HCT116 (cell line): ENCODE measurements around the gene ZNFX1. TPM values are rescaled to one million over a fixed set of nuclear protein-coding genes. Genes with fewer than 3 reads are reported as not detected.

Source experiments
- ATAC-seq: fragments of 200-7000 bp; cut with Tn5 transposase; 2 replicates; pipeline ENCODE4 v1.9.1; 2020; ENCODE audit warnings: mild to moderate bottlenecking, moderate library complexity
- BruUV-seq: library from RNA; stranded (reverse); fragments of 400-500 nt; replicated peaks from 2 replicates; lab custom pipeline; 2021; lab: Mats Ljungman, UMichigan
- CTCF ChIA-PET: fragments of 300-600 bp; sonication (Branson Sonifier 250); formaldehyde crosslinking; loops from one replicate; lab custom pipeline; 2021; ENCODE audit warnings: antibody characterized with exemption; lab: Charles Lee
- POLR2A ChIA-PET: fragments of 300-600, 350-600 bp; sonication (Branson Sonifier 250); formaldehyde crosslinking; loops from one replicate; lab custom pipeline; 2021; ENCODE audit warnings: antibody characterized with exemption; lab: Charles Lee
- RAD21 ChIA-PET, 2 experiments: fragments of 300-600 bp; sonication (Branson Sonifier 250); formaldehyde crosslinking; loops; one replicate each; lab custom pipeline; 2023; ENCODE audit warnings: low total read pairs in 2 of 2; ENCODE audit not compliant: uncharacterized antibody in 2 of 2, unreplicated experiment in 2 of 2, low non-redundant PET in 1 of 2; lab: Charles Lee
- DNase-seq: peaks from one replicate; pipeline ENCODE4 v3.0.0-alpha.2; 2010; ENCODE audit warnings: low read depth, low spot score
- H2AFZ ChIP-seq: fragments of 200-600 bp; shearing (Covaris generic), sonication (generic); 2 replicates; pipeline ENCODE4 v1.6.1; 2017; ENCODE audit warnings: low read depth, mixed run types, mixed read lengths, antibody characterized with exemption, low read length; ENCODE audit not compliant: poor library complexity, severe bottlenecking
- H3K27ac ChIP-seq: 2 replicates; pipeline ENCODE4 v1.5.1; 2012; ENCODE audit warnings: low read depth, low read length
- H3K27me3 ChIP-seq: fragments of 200-600 bp; sonication (generic); 2 replicates; pipeline ENCODE4 v1.6.1; 2016; ENCODE audit warnings: mixed run types, low read length, mixed read lengths; ENCODE audit not compliant: insufficient read depth
- H3K36me3 ChIP-seq, 2 experiments: fragments of 200-500 bp in 1 of 2; fragments of 200-600 bp in 1 of 2; sonication (Bioruptor generic) in 1 of 2; sonication (generic) in 1 of 2; 2 replicates each; pipeline versions ENCODE4 v1.5.1 to v1.6.1; 2014 to 2016; ENCODE audit warnings: low read length in 2 of 2, inconsistent platforms in 1 of 2, mixed read lengths in 1 of 2, mixed run types in 1 of 2; ENCODE audit not compliant: insufficient read depth in 2 of 2, control insufficient read depth in 1 of 2
- H3K4me1 ChIP-seq, 2 experiments: fragments of 200-600 bp in 1 of 2; sonication (generic) in 1 of 2; 2 replicates each; pipeline versions ENCODE4 v1.5.1 to v1.6.1; 2012 to 2017; ENCODE audit warnings: low read length in 2 of 2, inconsistent platforms in 1 of 2, mild to moderate bottlenecking in 1 of 2, mixed read lengths in 1 of 2, mixed run types in 1 of 2, moderate library complexity in 1 of 2; ENCODE audit not compliant: insufficient read depth in 2 of 2, control insufficient read depth in 1 of 2
- H3K4me2 ChIP-seq: fragments of 200-600 bp; sonication (generic); 2 replicates; pipeline ENCODE4 v1.6.1; 2017; ENCODE audit warnings: mixed run types, low read length, mixed read lengths
- H3K4me3 ChIP-seq, 2 experiments: fragments of 200-600 bp in 1 of 2; sonication (generic) in 1 of 2; replicated peaks in 1 of 2; 2 replicates each; pipeline ENCODE4 v1.5.1; 2011 to 2016; ENCODE audit warnings: low read length in 2 of 2, control low read depth in 1 of 2, low read depth in 1 of 2, mild to moderate bottlenecking in 1 of 2, mixed read lengths in 1 of 2, mixed run types in 1 of 2
- H3K79me2 ChIP-seq: fragments of 200-600 bp; sonication (generic); 2 replicates; pipeline ENCODE4 v1.6.1; 2017; ENCODE audit warnings: mild to moderate bottlenecking, mixed run types, low read length, moderate library complexity, mixed read lengths; ENCODE audit not compliant: insufficient read depth
- H3K9ac ChIP-seq: fragments of 200-600 bp; sonication (generic); 2 replicates; pipeline ENCODE4 v1.6.1; 2016; ENCODE audit warnings: low read length, mixed read lengths
- H3K9me2 ChIP-seq: fragments of 200-600 bp; sonication (generic), shearing (Covaris generic); 2 replicates; pipeline ENCODE4 v1.6.1; 2017; ENCODE audit warnings: mixed run types, mild to moderate bottlenecking, moderate library complexity; ENCODE audit not compliant: insufficient read depth
- H3K9me3 ChIP-seq, 2 experiments: fragments of 200-500 bp in 1 of 2; fragments of 200-600 bp in 1 of 2; sonication (Bioruptor generic) in 1 of 2; sonication (generic) in 1 of 2; 2 replicates each; pipeline ENCODE4 v1.6.1; 2014 to 2017; ENCODE audit warnings: low read length in 2 of 2, mixed read lengths in 2 of 2, inconsistent platforms in 1 of 2, low read depth in 1 of 2, mild to moderate bottlenecking in 1 of 2, mixed run types in 1 of 2, moderate library complexity in 1 of 2; ENCODE audit not compliant: control insufficient read depth in 1 of 2, insufficient read depth in 1 of 2
- H4K20me1 ChIP-seq: fragments of 200-600 bp; sonication (generic), shearing (Covaris generic); 2 replicates; pipeline ENCODE4 v1.6.1; 2017; ENCODE audit warnings: mixed run types, mild to moderate bottlenecking, moderate library complexity; ENCODE audit not compliant: insufficient read depth
- CBX3 ChIP-seq: IDR thresholded peaks from 2 replicates; pipeline ENCODE4 v1.6.1; 2012; ENCODE audit warnings: low read depth
- CEBPB ChIP-seq: IDR thresholded peaks from 2 replicates; pipeline ENCODE4 v1.6.1; 2012; ENCODE audit warnings: low read depth
- EGR1 ChIP-seq: IDR thresholded peaks from 2 replicates; pipeline ENCODE4 v1.6.1; 2012; ENCODE audit warnings: low read depth
- ELF1 ChIP-seq: IDR thresholded peaks from 2 replicates; pipeline ENCODE4 v1.6.1; 2012; ENCODE audit warnings: low read depth, borderline replicate concordance
- EZH2 ChIP-seq: fragments of 200-600 bp; sonication (generic); IDR thresholded peaks from 2 replicates; pipeline ENCODE4 v1.6.1; 2017; ENCODE audit warnings: antibody characterized with exemption, mixed run types
- EZH2phosphoT487 ChIP-seq: fragments of 200-600 bp; IDR thresholded peaks from 2 replicates; pipeline ENCODE4 v1.6.1; 2018; ENCODE audit warnings: antibody characterized with exemption, borderline replicate concordance
- FOSL1 ChIP-seq: IDR thresholded peaks from 2 replicates; pipeline ENCODE4 v1.6.1; 2012; ENCODE audit warnings: low read depth
- JUND ChIP-seq: IDR thresholded peaks from 2 replicates; pipeline ENCODE4 v1.6.1; 2012
- POLR2A ChIP-seq: IDR thresholded peaks from 2 replicates; pipeline ENCODE4 v1.7.0; 2011; ENCODE audit warnings: borderline replicate concordance; ENCODE audit not compliant: insufficient read depth, insufficient read length; ENCODE audit errors: extremely low read depth
- POLR2AphosphoS5 ChIP-seq: IDR thresholded peaks from 2 replicates; pipeline ENCODE4 v1.6.1; 2011; ENCODE audit warnings: mild to moderate bottlenecking, low read depth, low read length, moderate library complexity
- RAD21 ChIP-seq: IDR thresholded peaks from 2 replicates; pipeline ENCODE4 v1.6.1; 2012; ENCODE audit warnings: low read depth, mild to moderate bottlenecking
- SIN3A ChIP-seq: IDR thresholded peaks from 2 replicates; pipeline ENCODE4 v1.6.1; 2012; ENCODE audit warnings: low read depth
- SRF ChIP-seq: IDR thresholded peaks from 2 replicates; pipeline ENCODE4 v1.6.1; 2012; ENCODE audit warnings: low read depth
- ZFX ChIP-seq: fragments of 450-650 bp; IDR thresholded peaks from 2 replicates; pipeline ENCODE4 v1.6.1; 2017
- ZNF274 ChIP-seq: fragments of 200-500 bp; sonication (Bioruptor generic); IDR thresholded peaks from 2 replicates; pipeline ENCODE4 v1.6.1; 2014; ENCODE audit warnings: mild to moderate bottlenecking, low read depth, low read length, inconsistent platforms
- intact Hi-C: fragments of 100-400 bp; cut with micrococcal nuclease; formaldehyde crosslinking; loops from 2 replicates; pipeline ENCODE4 v1.10.0; 2022
- total RNA-seq: library from RNA; stranded (reverse); gene quantifications from one replicate; pipeline ENCODE4 v1.2.1, GENCODE V29; 2021; ENCODE audit not compliant: unreplicated experiment
- TF ChIP-seq, protein P1 (sequence below), 3 experiments: fragments of 200-600 bp in 1 of 3; sonication (generic) in 1 of 3; IDR thresholded peaks in 2 of 3; conservative IDR thresholded peaks in 1 of 3; 2 replicates each; pipeline ENCODE4 v1.5.1; 2012 to 2017; ENCODE audit warnings: low read depth in 2 of 3, low read length in 2 of 3, antibody characterized with exemption in 1 of 3, borderline replicate concordance in 1 of 3, control low read depth in 1 of 3, mild to moderate bottlenecking in 1 of 3, mixed read lengths in 1 of 3, mixed run types in 1 of 3, moderate library complexity in 1 of 3; ENCODE audit not compliant: insufficient read depth in 1 of 3
- TF ChIP-seq, protein P2 (sequence below): IDR thresholded peaks from 2 replicates; pipeline ENCODE4 v1.6.1; 2012

The ZNFX1 gene
- total RNA-seq, 1 experiment from 2014 or later = 24.1 TPM

DNA sequence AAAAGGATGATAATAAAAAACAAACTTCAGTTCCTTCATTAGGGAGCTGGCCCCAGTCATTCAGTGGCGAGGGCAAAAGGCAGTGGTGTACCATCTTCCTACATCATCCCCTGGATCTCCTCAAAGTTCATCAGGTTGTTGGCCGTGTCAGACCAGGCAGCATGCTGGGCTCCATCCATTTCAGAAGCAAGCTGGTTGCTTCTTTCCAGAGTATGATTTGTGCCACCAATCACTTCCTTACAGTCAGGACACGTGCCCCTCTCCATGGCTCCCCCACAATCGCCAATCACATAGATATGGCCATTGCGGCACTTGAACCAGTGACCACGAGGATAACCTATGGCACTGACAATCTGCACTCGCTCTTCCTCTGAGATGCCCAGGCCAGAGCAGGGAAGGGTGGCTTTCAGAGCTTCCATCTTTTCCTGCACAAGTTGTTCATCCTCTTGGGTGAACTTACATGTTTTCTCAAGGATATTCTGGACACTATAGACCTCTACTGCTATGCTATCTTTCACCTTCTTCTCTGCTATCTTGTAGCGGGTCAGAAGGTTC is 30.6 kb downstream of the ZNFX1 start:
- H3K9me3 ChIP-seq = no peaks in the 10 kb centered on the region
- no peak for ATAC-seq
- H3K4me3 ChIP-seq = no peak overlapping the region
- TF ChIP-seq SIN3A (no peak), POLR2AphosphoS5 (no peak), JUND (no peak), EZH2phosphoT487 (no peak), RAD21 (no peak), SRF (no peak), ZFX (no peak), EZH2 (no peak), CEBPB (no peak), EGR1 (no peak), CBX3 (no peak), ZNF274 (no peak), POLR2A (no peak), ELF1 (no peak), FOSL1 (no peak)
- TF ChIP-seq, protein P1, sequence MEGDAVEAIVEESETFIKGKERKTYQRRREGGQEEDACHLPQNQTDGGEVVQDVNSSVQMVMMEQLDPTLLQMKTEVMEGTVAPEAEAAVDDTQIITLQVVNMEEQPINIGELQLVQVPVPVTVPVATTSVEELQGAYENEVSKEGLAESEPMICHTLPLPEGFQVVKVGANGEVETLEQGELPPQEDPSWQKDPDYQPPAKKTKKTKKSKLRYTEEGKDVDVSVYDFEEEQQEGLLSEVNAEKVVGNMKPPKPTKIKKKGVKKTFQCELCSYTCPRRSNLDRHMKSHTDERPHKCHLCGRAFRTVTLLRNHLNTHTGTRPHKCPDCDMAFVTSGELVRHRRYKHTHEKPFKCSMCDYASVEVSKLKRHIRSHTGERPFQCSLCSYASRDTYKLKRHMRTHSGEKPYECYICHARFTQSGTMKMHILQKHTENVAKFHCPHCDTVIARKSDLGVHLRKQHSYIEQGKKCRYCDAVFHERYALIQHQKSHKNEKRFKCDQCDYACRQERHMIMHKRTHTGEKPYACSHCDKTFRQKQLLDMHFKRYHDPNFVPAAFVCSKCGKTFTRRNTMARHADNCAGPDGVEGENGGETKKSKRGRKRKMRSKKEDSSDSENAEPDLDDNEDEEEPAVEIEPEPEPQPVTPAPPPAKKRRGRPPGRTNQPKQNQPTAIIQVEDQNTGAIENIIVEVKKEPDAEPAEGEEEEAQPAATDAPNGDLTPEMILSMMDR (IDR thresholded peaks at IDR 0.05 in 2 of 3, conservative IDR thresholded peaks at IDR 0.05 in 1 of 3; ENCODE audit: borderline replicate concordance in 1 of 3, insufficient read depth in 1 of 3, low read depth in 2 of 3, low read length in 2 of 3) = no peak
- TF ChIP-seq, protein P2, sequence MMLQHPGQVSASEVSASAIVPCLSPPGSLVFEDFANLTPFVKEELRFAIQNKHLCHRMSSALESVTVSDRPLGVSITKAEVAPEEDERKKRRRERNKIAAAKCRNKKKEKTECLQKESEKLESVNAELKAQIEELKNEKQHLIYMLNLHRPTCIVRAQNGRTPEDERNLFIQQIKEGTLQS = no peak
- TF ChIP-seq, all 23 proteins: peak for 0
- ChIA-PET POLR2A (interaction anchor here (1.2 kb wide), 1 partner anchor 10 kb away, joined by 3 read pairs; no protein-coding TSS in a partner anchor), CTCF (interaction anchor here (3.0 kb wide), 1 partner anchor 73 kb away, joined by 26 read pairs; no protein-coding TSS in a partner anchor), RAD21 (interaction anchor here in 1 of 2 experiments (1.3 kb wide), 1 partner anchor 73 kb away, joined by 3 read pairs; no protein-coding TSS in a partner anchor)
- Histone ChIP-seq H3K36me3 (peaks cover 46 to 65% of the 10 kb centered on the region in 2 experiments; a peak in 3 of 4 replicates), H3K9ac (no peak overlapping the region), H3K4me2 (no peak overlapping the region), H3K79me2 (no peaks in the 10 kb centered on the region), H3K4me1 (no peaks in the 10 kb centered on the region), H2AFZ (no peak overlapping the region), H4K20me1 (no peaks in the 10 kb centered on the region), H3K9me2 (no peaks in the 10 kb centered on the region), H3K27ac (no peak overlapping the region), H3K27me3 (no peaks in the 10 kb centered on the region)
- no peak for DNase-seq
- intact Hi-C loops = loop anchor here (2.0 to 5.0 kb wide), 2 partner anchors 74 to 285 kb away; no protein-coding TSS in a partner anchor
- no TSS peak for BruUV-seq
